HG03342 (cell line): Measurements from ENCODE around the gene USP53.
A peak's percentile ranks its signal among the peaks of the same experiment; 100 is the strongest.
"Not testable (repeated sequence)": the region's sequence is repeated elsewhere in the genome, so short reads cannot be mapped to it uniquely, and the experiment has no call there.

Experiments
- ATAC-seq: cut with Tn5 transposase; IDR thresholded peaks from one replicate; pipeline ENCODE4 v1.9.1; 2021; ENCODE audit warnings: mild to moderate bottlenecking, moderate library complexity; ENCODE audit not compliant: unreplicated experiment

USP53 gene

DNA sequence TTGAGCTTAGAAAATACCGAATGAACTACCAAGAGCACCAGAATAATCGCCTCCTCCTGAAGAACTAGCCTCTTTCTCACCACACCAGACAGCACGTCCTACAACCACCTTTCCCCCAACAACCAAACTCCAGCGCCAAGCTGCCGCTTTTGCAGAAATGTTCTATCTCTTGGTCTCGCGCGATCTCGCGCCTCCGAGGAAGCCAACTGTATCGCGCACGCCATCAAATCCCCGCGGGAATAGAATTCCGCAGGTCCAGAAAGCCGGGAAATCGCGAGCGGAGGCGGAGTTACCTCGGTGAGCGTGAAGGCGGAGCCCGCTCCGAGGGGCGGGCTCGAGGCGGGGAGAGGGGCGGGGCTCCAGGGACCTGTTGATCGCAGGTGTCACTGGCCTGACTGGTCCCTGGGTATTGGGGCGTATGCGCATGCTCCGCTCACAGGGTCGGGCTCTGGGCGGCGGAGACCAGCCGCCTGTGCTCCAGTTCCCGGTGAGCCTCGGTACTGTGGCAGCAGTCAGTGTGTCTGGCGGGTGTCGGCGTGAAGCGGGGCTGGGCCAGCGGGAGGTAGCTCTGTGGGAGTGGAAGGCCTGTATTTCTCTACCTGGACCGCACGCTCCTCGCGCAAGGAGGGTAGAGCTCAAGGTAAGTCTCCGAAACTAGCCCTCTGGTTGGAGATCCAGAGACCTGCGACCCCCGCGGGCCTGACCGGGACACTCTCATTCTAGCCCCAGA is at the start of gene USP53:
Gene USP53, plus strand, starts transcription at position 480 of the 730 bp plus-strand sequence. CDS start 27,047 bp downstream, outside the sequence.
- ATAC-seq = peak; percentile 85

DNA sequence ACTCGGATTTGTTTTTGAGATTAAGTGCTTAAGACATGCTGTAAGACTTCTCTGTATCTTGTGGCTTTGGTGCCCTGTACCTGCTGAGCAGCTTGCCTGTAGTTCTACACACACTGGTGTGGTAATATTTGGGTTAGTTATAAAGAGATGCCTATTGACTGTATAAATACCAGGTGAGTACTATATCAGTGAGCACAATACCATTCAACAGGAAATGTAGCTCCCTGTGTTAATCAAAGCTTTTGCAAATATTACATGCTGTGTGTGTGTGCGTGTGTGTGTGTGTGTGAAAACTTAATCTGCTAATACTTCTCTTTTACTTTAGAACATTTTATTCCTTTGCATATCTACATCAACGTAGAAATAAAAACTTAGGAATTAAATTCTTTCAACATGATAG is 46.7 kb upstream of the USP53 start:
- no peak for ATAC-seq

DNA sequence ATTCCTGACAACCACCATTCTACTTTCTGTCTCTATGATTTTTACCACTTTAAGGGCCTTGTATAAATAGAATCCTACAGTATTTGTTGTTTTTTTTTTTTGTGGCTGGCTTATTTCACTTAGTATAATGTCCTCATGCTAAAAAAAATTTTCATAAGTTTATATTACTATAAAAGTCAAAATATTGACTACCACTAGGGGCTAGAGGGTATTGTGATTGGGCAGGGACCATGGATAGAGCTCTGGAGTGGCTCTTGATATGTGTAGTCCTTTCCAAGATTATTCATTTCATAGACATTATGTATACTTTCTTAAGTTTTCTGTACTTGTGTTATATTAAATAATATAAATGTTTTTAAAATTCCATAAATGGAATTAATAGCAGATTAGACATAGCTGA is 42.3 kb upstream of the USP53 start:
- ATAC-seq = no peak

DNA sequence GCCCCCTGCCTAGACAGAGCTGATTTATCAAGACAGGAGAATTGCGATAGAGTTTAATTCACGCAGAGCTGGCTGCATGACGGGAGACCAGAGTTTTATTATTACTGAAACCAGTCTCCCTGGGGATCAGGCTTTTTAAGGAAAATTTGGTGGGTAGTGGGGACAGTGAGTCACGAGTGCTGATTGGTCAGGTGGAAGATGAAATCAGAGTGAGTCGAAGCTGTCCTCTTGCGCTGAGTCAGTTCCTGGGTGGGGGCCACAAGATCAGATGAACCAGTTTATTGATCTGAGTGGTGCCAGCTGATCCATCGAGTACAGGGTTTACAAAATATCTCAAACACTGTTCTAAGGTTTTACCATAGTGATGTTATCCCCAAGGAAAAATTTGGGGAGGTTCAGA is 40.3 kb upstream of the USP53 start:
- no peak for ATAC-seq

DNA sequence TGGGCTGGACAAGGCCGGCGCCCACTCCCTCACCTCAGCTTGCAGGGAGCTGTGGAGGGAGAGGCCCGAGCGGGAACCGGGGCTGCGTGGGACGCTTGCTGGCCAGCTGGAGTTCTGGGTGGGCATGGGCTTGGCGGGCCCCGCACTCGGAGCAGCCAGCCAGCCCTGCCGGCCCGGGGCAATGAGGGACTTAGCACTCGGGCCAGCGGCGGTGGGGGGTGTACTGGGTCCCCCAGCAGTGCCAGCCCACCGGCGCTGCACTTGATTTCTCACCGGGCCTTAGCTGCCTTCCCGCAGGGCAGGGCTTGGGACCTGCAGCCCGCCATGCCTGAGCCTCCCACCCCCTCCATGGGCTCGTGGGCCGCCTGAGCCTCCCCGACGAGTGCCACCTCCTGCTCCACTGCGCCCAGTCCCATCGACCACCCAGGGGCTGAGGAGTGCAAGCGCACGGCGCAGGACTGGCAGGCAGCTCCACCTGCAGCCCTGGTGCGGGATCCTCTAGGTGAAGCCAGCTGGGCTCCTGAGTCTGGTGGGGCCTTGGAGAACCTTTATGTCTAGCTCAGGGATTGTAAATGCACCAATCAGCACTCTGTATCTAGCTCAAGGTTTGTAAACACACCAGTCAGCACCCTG is 38.7 kb upstream of the USP53 start:
- ATAC-seq = not testable (repeated sequence)

DNA sequence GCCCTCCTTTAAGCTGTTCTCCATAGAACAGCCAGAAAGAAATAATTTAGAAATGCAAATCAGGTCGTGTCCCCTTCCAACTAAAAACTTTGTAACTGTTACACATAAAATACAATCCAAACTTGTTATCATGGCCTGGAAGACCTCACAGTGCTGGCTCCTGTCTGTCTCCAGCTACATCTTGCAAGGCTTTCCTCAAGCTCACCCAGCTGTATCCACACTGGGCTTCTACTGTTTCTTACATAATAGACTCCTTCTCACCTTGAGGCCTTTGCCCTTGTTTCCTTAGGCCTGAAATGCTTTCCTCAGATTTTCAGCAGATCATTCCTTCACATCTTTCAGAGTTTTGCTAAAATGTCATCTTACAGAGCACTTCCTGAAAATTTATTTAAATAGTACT is 33.5 kb upstream of the USP53 start:
- no peak for ATAC-seq

DNA sequence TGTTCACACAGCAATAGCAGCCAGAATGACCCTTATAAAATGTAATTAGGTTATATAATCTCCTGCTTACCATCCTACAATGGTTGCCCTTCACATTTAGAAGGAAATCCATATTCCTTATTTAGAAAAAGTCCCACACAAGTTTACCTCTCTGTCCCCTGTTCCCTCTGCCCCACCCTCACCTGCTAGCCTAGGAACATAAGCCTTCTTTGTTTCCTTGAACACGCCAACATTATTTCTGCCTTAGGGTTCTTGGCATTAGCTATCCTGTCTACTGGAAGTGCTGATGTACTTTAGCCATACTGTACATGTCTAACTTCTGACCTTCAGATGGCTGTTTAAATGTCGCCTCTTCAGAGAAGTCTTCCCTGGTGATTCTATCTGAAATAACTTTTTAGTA is 28.4 kb upstream of the USP53 start:
- no peak for ATAC-seq

DNA sequence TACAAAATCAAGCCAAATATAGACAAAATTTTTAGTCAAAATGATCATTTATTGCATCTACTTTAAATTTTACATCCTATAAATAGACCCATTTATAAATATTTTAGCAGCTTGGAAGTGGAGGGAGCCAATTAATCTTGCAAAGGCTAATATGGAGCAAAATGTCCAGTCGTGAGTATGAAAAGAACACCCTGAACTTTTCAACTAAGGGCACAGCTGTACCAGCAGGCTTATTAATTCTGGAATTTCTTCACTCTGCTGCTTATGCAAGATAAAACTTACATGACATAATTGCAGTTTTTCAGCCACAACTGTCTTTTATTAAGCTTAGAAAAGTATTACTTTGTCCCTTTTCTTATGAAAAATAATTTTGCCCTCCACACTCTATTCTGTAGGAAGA is 22.9 kb upstream of the USP53 start:
- ATAC-seq = no peak

DNA sequence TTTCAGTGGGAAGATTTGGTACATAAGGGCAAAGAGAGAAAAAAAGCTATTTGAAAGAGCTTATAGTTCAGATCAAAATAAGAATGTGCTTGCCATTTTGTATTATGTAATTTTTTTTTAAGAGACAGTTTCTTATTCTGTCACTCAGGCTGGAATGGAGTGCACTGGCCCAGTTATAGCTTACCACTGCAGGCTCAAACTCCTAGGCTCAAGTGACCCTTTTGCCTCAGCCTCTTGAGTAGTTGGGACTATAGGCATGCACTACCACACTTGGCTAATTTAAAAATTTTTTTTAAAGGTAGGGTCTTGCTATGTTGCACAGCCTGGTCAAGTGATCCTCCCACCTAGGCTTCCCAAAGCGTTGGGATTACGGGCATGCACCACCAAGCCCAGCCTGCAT is 22.2 kb upstream of the USP53 start:
- no peak for ATAC-seq

DNA sequence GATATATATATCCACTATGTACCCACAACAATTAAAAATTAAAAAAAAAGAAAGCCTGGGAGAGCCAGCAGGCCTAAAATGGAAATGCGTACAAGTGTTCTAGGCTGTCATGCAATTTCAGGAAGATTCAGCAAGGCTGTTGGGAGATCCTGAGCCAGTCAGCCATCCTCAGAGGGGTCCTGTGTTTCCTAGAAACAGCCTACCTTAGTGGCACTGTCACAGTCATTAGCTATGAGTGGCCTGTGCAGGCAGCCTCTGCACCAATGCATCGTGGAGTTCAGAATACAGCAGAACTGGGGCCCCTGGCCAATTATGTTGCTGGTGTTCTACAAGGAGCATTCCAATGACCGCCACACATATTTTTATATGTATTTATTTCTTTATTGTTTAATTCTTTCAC is 21.0 kb upstream of the USP53 start:
- no peak for ATAC-seq

DNA sequence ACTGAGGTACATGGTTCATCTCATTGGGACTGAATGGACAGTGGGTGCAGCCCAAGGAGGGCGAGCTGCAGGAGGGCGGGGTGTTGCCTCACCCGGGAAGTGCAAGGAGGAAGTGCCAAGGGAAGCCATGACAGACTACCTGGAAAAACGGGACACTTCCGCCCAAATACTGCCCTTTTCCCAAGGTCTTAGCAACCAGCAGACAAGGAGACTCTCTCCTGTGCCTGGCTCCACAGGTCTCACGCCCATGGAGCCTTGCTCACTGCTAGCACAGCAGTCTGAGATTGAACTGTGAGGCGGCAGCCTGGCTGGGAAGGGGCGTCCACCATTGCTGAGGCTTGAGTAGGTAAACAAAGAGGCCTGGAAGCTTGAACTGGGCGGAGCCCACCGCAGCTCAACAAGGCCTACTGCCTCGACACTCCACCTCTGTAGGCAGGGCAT is 14.7 kb upstream of the USP53 start:
- no peak for ATAC-seq

DNA sequence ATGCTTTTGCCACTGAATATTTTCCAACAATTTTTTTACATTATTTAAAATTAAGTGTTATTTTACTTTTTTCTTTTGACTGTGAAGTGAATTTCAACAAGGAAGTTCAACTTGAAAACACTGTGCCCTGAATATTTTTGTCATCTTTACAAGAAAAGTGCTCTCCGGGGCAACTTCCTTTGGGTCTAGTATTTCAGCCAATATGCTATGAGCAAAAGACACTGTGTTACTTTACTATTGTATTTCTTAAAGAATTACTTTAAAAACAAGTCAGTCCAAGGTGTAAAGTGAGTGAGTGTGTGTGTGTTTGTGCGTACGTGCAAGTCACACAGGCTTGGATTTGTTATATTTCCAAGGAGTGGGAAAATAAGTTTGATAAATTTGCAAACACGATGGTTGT is 7.6 kb upstream of the USP53 start:
- no peak for ATAC-seq

DNA sequence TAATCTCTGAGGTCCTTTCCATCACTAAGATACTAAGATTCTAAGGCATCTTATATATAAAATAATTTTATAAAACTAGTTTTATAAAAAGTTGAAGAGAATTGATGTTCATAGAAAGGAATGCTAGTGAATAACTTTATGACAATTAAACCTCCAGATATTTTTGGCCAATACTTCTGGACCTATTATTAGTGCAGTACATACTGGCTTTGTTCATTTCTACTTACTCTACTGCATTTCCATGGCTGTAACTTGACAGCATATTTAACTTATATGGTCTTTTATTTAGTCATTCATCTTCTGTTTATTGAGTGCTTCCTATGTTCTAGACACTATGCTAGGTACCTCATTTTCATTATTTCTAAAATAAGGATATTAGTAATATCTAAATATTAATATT is 6.8 kb upstream of the USP53 start:
- ATAC-seq = no peak

DNA sequence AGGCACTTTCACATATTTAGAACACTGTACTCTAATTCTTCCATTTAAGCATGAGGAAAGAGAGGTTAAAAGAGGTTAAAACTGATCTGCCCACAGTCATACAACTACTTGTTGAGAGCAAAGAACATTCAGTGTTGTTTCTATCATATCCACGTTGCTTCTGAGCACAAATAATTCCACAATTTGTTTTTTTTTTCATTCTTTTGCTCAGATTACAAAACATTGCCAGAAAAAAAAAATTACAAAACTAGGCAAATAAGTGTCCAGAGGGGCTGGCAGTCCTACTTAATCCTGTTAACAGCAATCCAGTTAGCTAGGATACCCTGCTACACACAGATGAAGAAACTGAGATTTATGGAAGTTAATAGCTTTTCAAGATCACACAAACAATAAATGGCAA is 6.3 kb upstream of the USP53 start:
- no peak for ATAC-seq

DNA sequence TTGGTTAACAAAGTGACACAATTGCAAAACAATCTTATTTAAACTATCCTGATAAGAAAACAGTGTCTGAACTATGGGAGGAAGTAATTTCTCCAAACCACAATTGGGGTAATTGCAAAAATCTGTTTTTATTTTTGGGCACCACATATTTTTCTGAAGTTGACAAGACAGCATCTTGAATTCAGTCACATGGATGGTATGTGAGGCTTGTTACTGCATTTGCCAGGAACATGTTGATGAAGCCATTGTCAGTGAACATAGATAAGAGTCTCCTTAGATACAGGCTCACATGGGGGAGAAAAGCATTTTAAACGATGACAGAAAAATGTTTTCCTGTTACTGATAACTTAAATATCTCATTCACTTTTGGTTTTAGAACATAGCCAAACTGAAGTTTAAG is 5.5 kb upstream of the USP53 start:
- ATAC-seq = no peak

DNA sequence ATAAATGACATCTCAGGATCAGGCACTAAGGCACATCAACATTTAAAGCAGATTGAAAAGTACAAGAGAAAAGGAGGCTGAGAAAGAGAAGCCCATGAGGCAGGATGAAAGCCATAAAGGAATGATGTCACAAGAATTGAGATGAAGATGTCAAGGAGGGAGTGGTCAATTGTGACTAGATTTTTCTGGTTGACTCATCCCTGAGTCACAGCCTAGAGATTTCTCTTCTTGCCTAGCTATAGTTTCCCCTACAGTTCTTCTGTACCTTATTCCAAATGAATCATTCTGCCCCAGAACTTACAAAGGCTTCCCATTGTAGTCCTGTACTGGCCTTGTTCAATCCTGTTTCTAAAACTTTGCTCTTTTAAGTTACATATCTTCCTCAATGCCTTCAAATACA is 3.4 kb upstream of the USP53 start:
- ATAC-seq = no peak

DNA sequence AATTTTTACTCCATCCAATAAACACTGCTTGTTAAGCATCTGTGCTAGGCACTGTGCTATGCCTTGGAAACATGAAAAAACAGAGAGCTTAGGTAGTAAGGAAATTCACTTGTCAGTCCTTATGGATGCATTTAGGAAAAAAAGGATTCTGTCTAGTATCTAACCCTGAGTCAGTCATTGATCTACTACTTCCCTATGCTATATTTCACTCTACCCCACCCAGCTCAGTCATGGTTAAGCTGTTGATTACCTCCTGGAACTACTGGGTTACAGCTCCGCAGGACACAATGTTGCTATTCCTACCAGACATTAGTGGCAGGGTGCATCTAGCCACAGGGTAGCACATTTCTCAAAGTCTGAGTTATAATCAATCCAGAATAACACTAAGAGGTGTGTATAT is 2.9 kb upstream of the USP53 start:
- no peak for ATAC-seq

DNA sequence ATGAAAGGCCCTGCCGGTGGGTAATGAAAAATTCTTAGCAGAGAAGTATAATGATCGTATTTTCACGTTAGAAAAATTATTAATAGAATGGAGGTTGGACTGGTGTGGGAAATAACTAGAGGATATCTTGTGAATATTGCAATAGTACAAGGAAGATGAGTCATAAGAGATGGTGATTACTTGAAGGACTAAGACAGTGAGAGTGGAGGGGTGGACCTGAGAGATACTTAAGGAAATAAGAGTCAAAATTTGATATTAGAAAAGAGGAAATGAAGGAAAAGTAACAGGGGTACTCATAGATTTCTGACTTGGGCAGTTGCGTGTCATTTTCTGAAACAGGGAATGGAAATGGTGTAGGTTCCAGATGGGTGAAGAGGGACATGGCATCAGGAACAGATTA is 1.7 kb upstream of the USP53 start:
- ATAC-seq = no peak

DNA sequence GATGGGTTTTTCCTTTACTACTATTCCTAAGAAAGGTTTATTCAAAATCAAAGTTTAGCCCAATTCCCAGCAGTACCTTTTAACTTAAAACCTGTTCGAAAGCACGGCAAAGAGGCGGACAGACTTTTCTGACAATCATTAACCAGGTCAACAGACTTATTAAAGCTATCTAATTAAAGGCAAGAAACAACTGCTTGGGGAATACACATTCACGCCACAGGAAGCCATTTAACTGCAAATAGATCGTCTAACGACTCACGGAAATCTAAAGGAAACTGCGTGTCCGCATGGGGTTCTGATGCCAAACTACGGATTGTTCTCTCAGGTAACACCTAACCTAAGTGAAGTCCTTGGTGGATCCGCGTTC is 663 bp upstream of the USP53 start:
- ATAC-seq = peak; percentile 14

DNA sequence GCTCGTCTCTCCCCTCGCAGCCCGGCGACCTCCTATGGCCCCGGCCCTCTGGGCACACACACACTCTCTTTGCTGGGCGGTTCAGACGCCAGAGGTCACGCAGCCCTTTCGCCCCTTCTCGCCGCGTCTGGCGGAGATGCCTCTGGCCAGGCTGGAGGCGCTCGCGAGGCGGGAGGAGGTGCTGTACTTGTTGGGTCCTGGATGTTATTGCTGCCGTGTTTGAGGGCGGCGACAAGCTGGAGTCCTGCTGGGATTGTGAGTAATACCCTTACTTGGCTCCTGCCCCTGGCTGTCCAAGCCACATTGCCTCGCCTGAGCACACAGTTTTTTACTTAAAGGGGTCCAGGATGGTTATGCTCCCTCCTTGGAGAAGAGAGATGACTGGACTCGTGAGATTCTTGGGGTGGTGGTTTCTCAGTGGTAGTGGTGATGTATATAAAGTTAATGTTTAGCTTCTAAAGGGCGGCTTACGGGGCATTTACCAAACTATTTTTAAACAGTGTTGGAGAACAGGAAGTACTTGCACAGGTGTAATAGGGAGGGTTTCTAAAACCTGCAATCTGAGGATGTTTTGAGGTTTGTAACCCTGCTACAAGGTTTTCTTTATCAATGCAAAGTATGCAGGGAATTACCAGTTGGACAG is 572 bp downstream of the USP53 start:
- ATAC-seq = peak; percentile 46

DNA sequence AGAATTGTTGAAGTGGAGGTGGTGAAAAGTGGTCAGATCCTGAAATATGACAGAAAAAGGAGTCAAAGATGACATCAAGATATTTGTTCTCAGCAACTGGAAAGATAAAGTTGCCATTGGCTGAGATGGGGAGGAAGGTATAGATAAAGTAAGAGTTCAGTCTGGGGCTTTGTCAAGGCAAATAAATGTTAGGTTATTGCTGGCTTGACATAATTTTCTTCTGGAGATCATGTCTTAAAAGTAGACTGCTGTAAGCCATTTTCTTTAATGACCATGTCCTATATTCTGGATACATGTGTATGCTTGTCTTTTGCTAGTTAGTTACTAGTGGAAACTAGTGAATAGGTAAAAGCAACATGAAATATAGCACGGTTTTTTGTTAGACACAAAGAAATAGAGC is 5.6 kb downstream of the USP53 start:
- ATAC-seq = no peak

DNA sequence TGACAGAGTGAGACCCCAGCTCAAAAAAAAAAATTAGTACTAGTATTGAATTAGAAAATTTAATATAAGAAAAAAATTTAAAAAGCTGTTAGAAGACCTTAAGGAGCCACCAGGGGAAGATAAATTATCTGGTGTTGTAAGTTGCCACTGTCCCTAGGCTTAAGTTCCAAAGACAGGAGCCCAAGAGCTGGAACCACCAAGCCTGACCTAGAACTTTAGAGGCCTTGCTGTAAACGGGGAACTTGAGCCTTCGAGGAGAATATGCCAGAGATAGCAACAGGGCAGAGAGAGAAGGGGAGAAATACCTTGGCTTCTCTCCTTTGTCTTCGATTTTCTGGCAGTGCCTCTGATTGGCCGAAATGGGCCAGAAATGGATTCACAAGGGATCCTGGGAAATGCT is 8.9 kb downstream of the USP53 start:
- ATAC-seq = no peak
